ENCODE data around the gene NHS. TPM values are rescaled to one million over a fixed set of nuclear protein-coding genes. Genes with fewer than 3 reads are reported as not detected.

Gene NHS
- total RNA-seq, 1 donor from 2014 or later: 0.17 TPM

GRCh38 chrX:17740137-17741122, 365.4 kb downstream of the NHS start:
- no peak for DNase-seq

- no peak for DNase-seq
Observed at GRCh38 chrX:17741123-17741511, 366.1 kb downstream of the NHS start.

DNA sequence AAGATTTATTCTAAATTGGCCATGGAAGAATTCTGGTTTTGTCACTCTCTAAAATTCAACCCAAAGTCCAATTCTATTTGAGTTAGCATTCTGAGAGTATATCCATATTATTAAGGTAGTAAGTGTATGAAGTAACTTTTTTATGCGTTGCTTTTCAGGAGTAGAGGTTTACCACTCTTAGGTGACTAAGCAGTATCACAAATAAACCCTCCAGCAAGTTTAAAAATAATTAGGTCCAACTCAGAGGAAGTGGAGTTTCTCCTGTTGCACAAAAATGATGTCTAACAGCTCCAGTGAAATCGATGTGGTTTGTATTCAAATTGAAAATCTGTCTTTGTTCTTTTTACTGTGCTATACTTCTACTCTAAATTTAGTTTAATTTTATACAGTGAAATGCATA, 368.9 kb downstream of the NHS start:
- DNase-seq: no peak

- peak; percentile 26 for DNase-seq
Observed at GRCh38 chrX:17744896-17745523, 370.0 kb downstream of the NHS start.

GRCh38 chrX:17747692-17748091, 372.7 kb downstream of the NHS start:
- no peak for DNase-seq

DNA sequence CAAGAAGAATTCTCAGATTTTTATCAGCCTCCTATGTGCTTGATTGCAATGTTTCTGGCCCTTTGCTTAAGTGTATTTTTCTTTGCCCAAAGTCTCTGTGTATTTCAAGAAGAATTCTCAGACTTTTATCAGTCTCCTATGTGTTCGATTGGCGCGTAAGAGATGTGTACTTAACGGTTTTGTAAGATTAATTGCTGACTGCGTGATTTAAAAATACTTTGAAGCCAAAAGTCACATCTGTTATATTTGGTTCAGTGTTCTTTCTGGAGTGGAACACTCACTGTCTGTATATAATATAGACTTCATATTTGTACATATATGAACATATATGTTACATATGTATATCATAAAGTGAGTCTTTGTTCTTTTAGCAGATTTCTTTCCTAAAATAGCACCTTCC, 373.7 kb downstream of the NHS start:
- no peak for DNase-seq

GRCh38 chrX:17750436-17750835, 375.4 kb downstream of the NHS start:
- no peak for DNase-seq

DNA sequence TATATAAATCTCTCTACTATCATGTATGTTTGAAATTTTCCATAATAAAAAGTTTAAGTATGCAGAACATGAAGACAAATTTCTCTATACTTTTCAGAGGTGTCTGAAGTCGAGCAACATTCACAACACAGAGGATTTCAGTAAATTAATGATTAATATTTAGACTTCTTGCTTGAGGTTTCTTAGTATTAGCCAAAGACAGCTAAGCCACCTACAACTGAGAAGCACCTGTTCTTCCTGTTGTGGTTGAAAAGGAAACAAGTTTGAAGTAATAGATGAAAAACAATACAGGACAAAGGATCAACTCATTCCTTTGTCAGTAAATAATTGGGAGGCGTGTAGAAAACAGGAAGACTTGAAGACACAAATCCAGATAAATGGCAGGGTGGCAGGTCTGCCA, 383.4 kb downstream of the NHS start:
- DNase-seq: no peak

GRCh38 chrX:17759990-17760389, 385.0 kb downstream of the NHS start:
- no peak for DNase-seq

GRCh38 chrX:17767734-17768133, 392.7 kb downstream of the NHS start:
- DNase-seq: no peak

DNA sequence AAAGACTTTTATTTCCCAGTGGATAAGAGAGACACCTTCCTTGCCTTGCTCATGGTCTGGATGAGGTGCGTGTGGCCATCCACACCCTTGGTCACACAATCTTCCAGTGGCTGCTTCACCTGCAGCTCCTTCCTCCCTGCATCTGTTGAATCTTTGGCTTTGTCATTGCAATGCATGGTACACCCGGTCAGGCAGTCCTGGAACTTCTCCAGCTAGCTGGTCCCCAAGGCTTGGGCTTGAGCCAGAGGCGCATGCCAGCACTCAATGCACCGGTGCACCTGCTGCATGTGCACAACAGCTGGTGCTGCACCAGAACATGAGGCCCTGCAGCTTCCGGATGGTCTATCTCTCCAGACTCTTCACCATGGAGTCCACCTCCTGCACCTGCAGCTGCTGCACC, 394.0 kb downstream of the NHS start:
- DNase-seq: no peak

DNA sequence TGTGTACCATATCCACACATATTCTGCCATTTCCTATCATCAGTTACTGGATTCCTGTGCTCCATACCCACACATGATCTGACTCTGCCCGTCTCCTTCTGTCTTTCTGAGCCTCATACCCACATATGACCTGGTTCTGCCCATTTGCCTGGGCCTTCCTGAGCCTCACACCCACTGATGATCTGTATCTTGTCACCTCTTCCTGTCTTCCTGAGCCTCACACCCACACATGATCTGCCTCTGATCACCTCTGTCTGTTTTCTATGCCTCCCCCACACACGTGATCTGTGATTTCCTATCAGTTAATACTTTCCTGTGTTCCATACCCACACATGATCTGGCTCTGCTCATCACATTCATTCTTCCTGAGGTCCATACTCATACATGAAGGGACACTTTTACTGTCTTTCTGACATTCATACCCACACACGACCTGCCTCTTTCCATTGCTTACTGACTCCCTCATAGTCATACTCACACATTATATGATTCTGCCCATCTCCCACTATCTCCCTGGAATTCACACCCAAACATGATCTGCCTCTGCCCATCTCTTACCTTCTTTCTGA, 394.8 kb downstream of the NHS start:
- no peak for DNase-seq

DNA sequence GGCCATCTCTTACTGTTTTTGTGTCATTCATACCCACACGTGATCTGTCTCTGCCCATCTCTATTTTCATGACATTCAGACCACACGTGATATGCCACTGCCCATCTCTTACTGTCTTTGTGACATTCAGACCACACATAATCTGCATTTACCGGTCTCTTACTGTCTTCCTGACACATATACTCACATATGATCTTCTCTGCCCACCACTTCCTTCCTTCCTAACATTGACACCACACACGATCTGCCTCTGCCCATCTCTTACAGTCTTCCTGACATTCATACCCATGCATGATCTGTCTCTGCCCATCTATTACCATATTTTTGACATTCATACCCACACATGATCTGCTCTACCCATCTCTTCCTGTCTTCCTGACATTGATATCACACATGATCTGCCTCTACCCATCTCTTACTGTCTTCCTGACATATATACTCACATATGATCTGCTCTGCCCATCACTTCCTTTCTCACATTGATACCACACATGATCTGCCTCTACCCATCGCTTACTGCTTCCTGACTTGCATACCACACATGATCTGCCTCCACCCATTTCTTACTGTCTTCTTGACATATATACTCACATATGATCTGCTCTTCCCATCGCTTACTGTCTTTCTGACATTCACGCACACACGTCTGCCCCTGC, 398.3 kb downstream of the NHS start:
- no peak for DNase-seq

DNA sequence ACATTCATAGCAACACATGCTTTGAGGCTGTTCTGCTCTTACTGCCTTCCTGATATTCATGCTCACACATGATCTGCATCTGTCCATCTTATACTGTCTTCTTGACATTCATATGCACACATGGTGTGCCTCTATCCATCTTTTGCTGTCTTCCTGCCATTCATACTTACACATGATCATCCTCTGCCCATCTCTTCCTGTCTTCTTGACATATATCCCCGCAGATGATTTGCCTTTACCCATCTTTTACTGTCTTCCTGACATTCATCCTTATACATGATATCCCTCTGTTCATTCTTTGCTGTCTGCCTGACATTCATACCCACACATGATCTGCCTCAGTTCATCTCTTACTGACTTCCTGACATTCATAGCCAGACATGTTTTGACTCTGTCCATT, 399.1 kb downstream of the NHS start:
- no peak for DNase-seq

- DNase-seq: no peak
Observed at GRCh38 chrX:17778997-17779396, 404.0 kb downstream of the NHS start.

DNA sequence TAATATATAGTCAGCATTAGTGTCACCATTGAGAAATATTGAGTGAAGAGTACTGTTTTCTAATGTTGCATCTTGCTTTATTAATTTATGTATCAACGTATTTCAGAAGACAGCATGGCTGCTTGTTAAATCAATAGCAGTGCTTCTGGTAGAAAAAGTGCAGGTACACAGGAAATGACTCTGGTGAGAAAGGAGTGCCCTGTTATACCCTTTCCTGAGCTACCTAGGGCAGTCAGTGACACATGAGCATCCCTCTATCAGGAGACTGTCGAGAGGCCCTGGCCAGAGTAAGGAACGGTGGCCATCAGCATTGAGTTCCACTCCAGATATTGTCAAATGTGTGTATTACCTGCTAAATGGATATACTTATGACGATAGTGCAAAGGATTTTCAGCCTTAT, 404.4 kb downstream of the NHS start:
- no peak for DNase-seq

All from dermis blood vessel endothelial cell (primary cell).